ENCODE data around the gene STX7. TPM values are rescaled to one million over a fixed set of nuclear protein-coding genes. Genes with fewer than 3 reads are reported as not detected.

STX7 gene
- total RNA-seq, 6 donors from 2014 or later = 23.2 to 86.6 (median 44.8) TPM

DNA sequence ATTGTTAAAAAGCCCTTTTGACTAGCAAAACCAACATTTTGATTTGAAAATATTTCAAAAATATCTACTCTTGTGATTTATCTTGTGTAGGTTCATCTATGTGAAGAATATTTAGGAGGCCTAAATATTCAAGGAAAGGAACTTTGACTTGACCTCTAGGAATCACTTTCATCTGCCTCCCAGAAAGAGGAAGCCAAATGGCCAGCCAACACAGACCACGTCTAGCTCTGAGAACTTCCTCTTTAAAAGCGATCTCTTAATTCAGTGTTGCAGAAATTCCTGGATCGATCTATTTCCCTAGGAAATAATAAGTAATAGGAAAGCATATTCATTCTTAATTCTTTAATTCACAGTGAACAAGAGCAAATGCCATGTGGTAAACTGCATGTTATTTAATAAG is 102.1 kb downstream of the STX7 start:
- Histone ChIP-seq H3K36me3 (no peaks in the 10 kb centered on the region), H3K27ac (no peak overlapping the region), H3K9me3 (no peaks in the 10 kb centered on the region), H3K4me3 (no peak overlapping the region), H3K4me1 (no peaks in the 10 kb centered on the region), H3K27me3 (no peaks in the 10 kb centered on the region)
- no peak for DNase-seq
- TF ChIP-seq EP300 (IDR thresholded peaks at IDR 0.05) = no peak
- TF ChIP-seq CTCF (IDR thresholded peaks at IDR 0.05) = no peak
- TF ChIP-seq POLR2AphosphoS5 (IDR thresholded peaks at IDR 0.05) = no peak
- no peak for TF ChIP-seq POLR2A (IDR thresholded peaks at IDR 0.05)
- 53 to 68% methylated on average over 3 of the region's 3 CpGs for WGBS, 2 donors
- peak in 1 of 2 donors; percentile 44 for ATAC-seq (ENCODE audit: low FRiP score in 2 of 2)

DNA sequence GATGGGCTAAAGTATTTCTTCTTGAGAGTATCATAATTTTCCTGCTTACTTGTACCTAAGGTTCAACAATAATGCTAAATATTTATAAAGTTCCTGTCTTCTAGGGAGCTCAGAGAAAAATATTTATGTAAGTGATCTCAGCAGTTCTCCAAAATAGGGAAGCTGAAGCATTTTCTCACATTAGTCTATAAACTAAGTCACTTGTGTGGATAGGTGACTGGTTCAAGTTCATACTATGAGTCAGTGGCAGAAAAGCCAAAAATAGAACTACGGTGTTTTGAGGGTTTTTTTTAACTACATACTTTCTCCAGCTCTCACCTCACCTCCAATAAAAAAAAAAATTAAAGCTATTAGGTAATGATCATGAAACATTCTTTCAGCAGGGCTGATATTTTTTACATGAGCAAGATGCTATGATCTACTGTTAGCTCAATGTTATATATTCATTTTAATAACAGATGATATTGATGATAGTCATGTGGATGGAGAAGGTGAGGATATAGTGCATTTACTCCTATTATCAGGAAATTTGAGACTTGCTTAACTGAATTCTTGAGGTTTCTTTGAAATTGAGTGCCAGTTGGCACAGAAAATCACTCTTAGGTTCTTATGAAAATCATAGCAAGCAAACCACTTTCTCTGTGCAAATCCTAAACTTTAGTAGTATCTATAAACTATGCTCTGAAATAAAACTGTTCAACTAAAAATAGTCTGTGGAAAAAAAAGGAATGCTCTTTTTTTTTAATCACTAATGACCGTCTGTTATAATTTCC is 107.6 kb downstream of the STX7 start:
- no peak for DNase-seq
- Histone ChIP-seq H3K27me3 (peaks cover 0 to 16% (median 6%) of the 10 kb centered on the region in 4 donors), H3K36me3 (no peaks in the 10 kb centered on the region), H3K27ac (no peak overlapping the region), H3K4me1 (peaks cover 5 to 16% (median 8%) of the 10 kb centered on the region in 4 donors), H3K9me3 (no peaks in the 10 kb centered on the region), H3K4me3 (no peak overlapping the region)
- no peak for ATAC-seq (ENCODE audit: low FRiP score in 2 of 2)
- 42% methylated on average over 2 of the region's 2 CpGs for WGBS, 2 donors
- TF ChIP-seq POLR2A (IDR thresholded peaks at IDR 0.05) = no peak
- TF ChIP-seq POLR2AphosphoS5 (IDR thresholded peaks at IDR 0.05) = no peak
- no peak for TF ChIP-seq EP300 (IDR thresholded peaks at IDR 0.05)
- TF ChIP-seq CTCF (IDR thresholded peaks at IDR 0.05) = no peak

GRCh38 chr6:132404736-132405135 is 108.2 kb downstream of the STX7 start:
- DNase-seq (no peak), ATAC-seq (ENCODE audit: low FRiP score in 2 of 2) (no peak)
- Histone ChIP-seq H3K27me3 (peaks cover 0 to 16% (median 6%) of the 10 kb centered on the region in 4 donors), H3K4me1 (peaks cover 5 to 16% (median 8%) of the 10 kb centered on the region in 4 donors), H3K27ac (no peak overlapping the region), H3K4me3 (no peak overlapping the region), H3K36me3 (no peaks in the 10 kb centered on the region), H3K9me3 (no peaks in the 10 kb centered on the region)
- TF ChIP-seq POLR2A (IDR thresholded peaks at IDR 0.05) (no peak), CTCF (IDR thresholded peaks at IDR 0.05) (no peak), POLR2AphosphoS5 (IDR thresholded peaks at IDR 0.05) (no peak), EP300 (IDR thresholded peaks at IDR 0.05) (no peak)
- 50 to 53% methylated on average over 3 of the region's 3 CpGs for WGBS, 2 donors

DNA sequence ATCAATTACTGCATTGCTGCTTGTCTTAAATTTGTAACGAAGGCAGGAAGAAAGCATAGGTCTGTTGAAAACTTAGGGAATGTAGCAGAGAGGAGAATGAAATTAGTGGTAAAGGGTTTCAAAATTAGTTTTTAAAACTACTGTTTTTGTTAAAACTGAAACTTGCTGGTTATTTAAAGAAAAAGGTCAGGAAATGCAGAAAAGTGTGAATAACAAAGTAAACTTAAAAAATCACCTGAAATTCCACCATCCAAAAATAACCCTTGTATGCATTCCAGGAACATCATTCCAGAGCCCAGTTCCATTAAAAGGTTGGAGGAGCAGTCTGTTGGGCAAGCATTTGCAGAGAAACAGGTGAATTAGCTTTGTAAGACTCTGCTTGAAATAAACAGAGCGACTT is 108.6 kb downstream of the STX7 start:
- no peaks in the 10 kb centered on the region for H3K36me3 ChIP-seq
- DNase-seq = no peak
- 59 to 70% methylated on average over 2 of the region's 2 CpGs for WGBS, 2 donors
- H3K4me3 ChIP-seq = no peak overlapping the region
- ATAC-seq (ENCODE audit: low FRiP score in 2 of 2) = no peak
- TF ChIP-seq CTCF (IDR thresholded peaks at IDR 0.05) = no peak
- no peak for TF ChIP-seq POLR2A (IDR thresholded peaks at IDR 0.05)
- TF ChIP-seq POLR2AphosphoS5 (IDR thresholded peaks at IDR 0.05) = no peak
- peaks cover 5 to 16% (median 8%) of the 10 kb centered on the region in 4 donors for H3K4me1 ChIP-seq
- no peak overlapping the region for H3K27ac ChIP-seq
- H3K9me3 ChIP-seq = no peaks in the 10 kb centered on the region
- peaks cover 0 to 16% (median 6%) of the 10 kb centered on the region in 4 donors for H3K27me3 ChIP-seq
